Mesenchymal stem cell (in vitro differentiated cells and primary cell): ENCODE results near the gene TWIST2.

ENCODE experiments used
- DNase-seq: peaks from one replicate; pipeline ENCODE4 v3.0.0-alpha.2; 2013
- H2AFZ ChIP-seq: one replicate; pipeline ENCODE4 v1.6.1; 2013; ENCODE audit warnings: low read depth, mild to moderate bottlenecking, control low read depth, inconsistent platforms, low read length, moderate library complexity
- H2AK5ac ChIP-seq: 2 replicates; pipeline ENCODE4 v1.6.1; 2013; ENCODE audit warnings: low read length, moderate library complexity, mild to moderate bottlenecking, inconsistent platforms; ENCODE audit not compliant: severe bottlenecking
- H2BK120ac ChIP-seq: one replicate; pipeline ENCODE4 v1.6.1; 2013; ENCODE audit warnings: low read depth, mild to moderate bottlenecking, inconsistent platforms, low read length, moderate library complexity
- H2BK12ac ChIP-seq, 2 experiments: one replicate each; pipeline ENCODE4 v1.6.1; 2013; ENCODE audit warnings: inconsistent platforms in 2 of 2, low read length in 2 of 2, mild to moderate bottlenecking in 2 of 2, moderate library complexity in 2 of 2, control low read depth in 1 of 2
- H2BK15ac ChIP-seq: one replicate; pipeline ENCODE4 v1.6.1; 2013; ENCODE audit warnings: mild to moderate bottlenecking, low read depth, inconsistent platforms; ENCODE audit not compliant: poor library complexity, severe bottlenecking
- H2BK5ac ChIP-seq: 2 replicates; pipeline ENCODE4 v1.6.1; 2013; ENCODE audit warnings: low read depth, mild to moderate bottlenecking, low read length, control low read depth, inconsistent platforms; ENCODE audit not compliant: poor library complexity, severe bottlenecking
- H3K14ac ChIP-seq, 2 experiments: one replicate each; pipeline ENCODE4 v1.6.1; 2013; ENCODE audit warnings: inconsistent platforms in 2 of 2, low read length in 2 of 2, control low read depth in 1 of 2, mild to moderate bottlenecking in 1 of 2, moderate library complexity in 1 of 2
- H3K18ac ChIP-seq, 2 experiments: one replicate each; pipeline ENCODE4 v1.6.1; 2013; ENCODE audit warnings: inconsistent platforms in 2 of 2, low read length in 2 of 2, control low read depth in 1 of 2, low read depth in 1 of 2, mild to moderate bottlenecking in 1 of 2
- H3K23ac ChIP-seq, 2 experiments: one replicate each; pipeline ENCODE4 v1.6.1; 2013; ENCODE audit warnings: inconsistent platforms in 2 of 2, low read length in 2 of 2, mild to moderate bottlenecking in 2 of 2, moderate library complexity in 2 of 2, control low read depth in 1 of 2
- H3K27ac ChIP-seq: 2 replicates; pipeline ENCODE4 v1.5.1; 2013; ENCODE audit warnings: mild to moderate bottlenecking, moderate library complexity, low read length, control low read depth, inconsistent platforms; ENCODE audit not compliant: poor library complexity, severe bottlenecking
- H3K27me3 ChIP-seq, 2 experiments: 2 replicates each; pipeline versions ENCODE4 v1.6.1 to v1.7.0; 2013; ENCODE audit warnings: low read length in 2 of 2, mild to moderate bottlenecking in 2 of 2, moderate library complexity in 2 of 2, control low read depth in 1 of 2, inconsistent platforms in 1 of 2; ENCODE audit not compliant: control insufficient read depth in 1 of 2, insufficient read depth in 1 of 2
- H3K36me3 ChIP-seq, 2 experiments: 2 replicates each; pipeline versions ENCODE4 v1.6.1 to v1.7.0; 2013; ENCODE audit warnings: low read length in 2 of 2, control low read depth in 1 of 2, inconsistent platforms in 1 of 2, low read depth in 1 of 2, mild to moderate bottlenecking in 1 of 2; ENCODE audit not compliant: insufficient read depth in 2 of 2, control insufficient read depth in 1 of 2
- H3K4ac ChIP-seq, 2 experiments: one replicate each; pipeline ENCODE4 v1.6.1; 2013; ENCODE audit warnings: inconsistent platforms in 2 of 2, low read length in 2 of 2, mild to moderate bottlenecking in 2 of 2, moderate library complexity in 2 of 2, control low read depth in 1 of 2, low read depth in 1 of 2
- H3K4me1 ChIP-seq: 2 replicates; pipeline ENCODE4 v1.6.1; 2013; ENCODE audit warnings: low read depth, low read length, control low read depth; ENCODE audit not compliant: control insufficient read depth, insufficient read depth
- H3K4me2 ChIP-seq: 2 replicates; pipeline ENCODE4 v1.6.1; 2013; ENCODE audit warnings: low read length, mild to moderate bottlenecking, inconsistent platforms; ENCODE audit not compliant: poor library complexity, severe bottlenecking
- H3K4me3 ChIP-seq, 2 experiments: 2 replicates each; pipeline versions ENCODE4 v1.5.1 to v1.7.0; 2013; ENCODE audit warnings: low read length in 2 of 2, mild to moderate bottlenecking in 2 of 2, control low read depth in 1 of 2, low read depth in 1 of 2; ENCODE audit not compliant: insufficient read depth in 1 of 2
- H3K79me1 ChIP-seq: replicated peaks from 2 replicates; pipeline ENCODE4 v1.6.1; 2013; ENCODE audit warnings: mild to moderate bottlenecking, control low read depth, low read length, inconsistent platforms; ENCODE audit not compliant: poor library complexity, severe bottlenecking
- H3K9ac ChIP-seq: 2 replicates; pipeline ENCODE4 v1.7.0; 2013; ENCODE audit warnings: mild to moderate bottlenecking, low read length, moderate library complexity
- H3K9me3 ChIP-seq: 2 replicates; pipeline ENCODE4 v1.7.0; 2013; ENCODE audit warnings: mild to moderate bottlenecking, low read length; ENCODE audit not compliant: control insufficient read depth
- H4K8ac ChIP-seq: one replicate; pipeline ENCODE4 v1.6.1; 2013; ENCODE audit warnings: inconsistent platforms, mild to moderate bottlenecking, low read length, moderate library complexity
- H4K91ac ChIP-seq: one replicate; pipeline ENCODE4 v1.6.1; 2013; ENCODE audit warnings: mild to moderate bottlenecking, low read length, inconsistent platforms
- WGBS: methylation state at CpG from one replicate; pipeline ENCODE4 v1.1.7; 2013; ENCODE audit warnings: mixed read lengths; 5-methylcytosine and 5-hydroxymethylcytosine counted together

The TWIST2 gene

GRCh38 chr2:238891457-238892203 lies 43.7 kb downstream of the TWIST2 start:
- no peak overlapping the region for H3K14ac ChIP-seq
- no peak overlapping the region for H3K27ac ChIP-seq
- no peak overlapping the region for H4K8ac ChIP-seq
- no peak overlapping the region for H4K91ac ChIP-seq
- no peak overlapping the region for H2AFZ ChIP-seq
- no peak overlapping the region for H2BK5ac ChIP-seq
- no peak overlapping the region for H3K4ac ChIP-seq
- 96% methylated on average over 29 of the region's 29 CpGs for WGBS
- H3K9ac ChIP-seq: no peak overlapping the region
- no peak overlapping the region for H2BK120ac ChIP-seq
- H3K4me1 ChIP-seq: peaks cover 19% of the 10 kb centered on the region
- DNase-seq: no peak
- no peak overlapping the region for H3K18ac ChIP-seq
- H2AK5ac ChIP-seq: no peak overlapping the region
- H3K27me3 ChIP-seq: peaks cover 0 to 44% of the 10 kb centered on the region in 2 experiments
- H3K23ac ChIP-seq: no peak overlapping the region
- H2BK15ac ChIP-seq: no peak overlapping the region
- H2BK12ac ChIP-seq: no peak overlapping the region
- no peaks in the 10 kb centered on the region for H3K79me1 ChIP-seq
- no peaks in the 10 kb centered on the region for H3K9me3 ChIP-seq
- H3K4me3 ChIP-seq: no peak overlapping the region
- H3K4me2 ChIP-seq: no peak overlapping the region
- peaks cover 2 to 77% of the 10 kb centered on the region in 2 experiments for H3K36me3 ChIP-seq

- Histone ChIP-seq H2BK15ac (no peak overlapping the region), H3K4ac (no peak overlapping the region), H3K23ac (no peak overlapping the region), H3K4me1 (peaks cover 19% of the 10 kb centered on the region), H3K4me3 (no peak overlapping the region), H2AK5ac (no peak overlapping the region), H3K18ac (no peak overlapping the region), H3K4me2 (no peak overlapping the region), H3K14ac (no peak overlapping the region), H3K9ac (no peak overlapping the region), H2AFZ (no peak overlapping the region), H3K27me3 (peaks cover 0 to 39% of the 10 kb centered on the region in 2 experiments), H3K36me3 (peaks cover 2 to 71% of the 10 kb centered on the region in 2 experiments), H4K8ac (no peak overlapping the region), H2BK12ac (no peak overlapping the region), H2BK120ac (no peak overlapping the region), H2BK5ac (no peak overlapping the region), H3K27ac (no peak overlapping the region), H3K79me1 (no peaks in the 10 kb centered on the region), H3K9me3 (no peaks in the 10 kb centered on the region), H4K91ac (no peak overlapping the region)
- DNase-seq: no peak
- whole genome bisulfite sequencing: 97% methylated on average over 13 of the region's 14 CpGs
These were observed 44.3 kb downstream of the TWIST2 start for GRCh38 chr2:238892204-238892500.

GRCh38 chr2:238892796-238893195 lies 44.9 kb downstream of the TWIST2 start:
- Histone ChIP-seq H3K4me2 (no peak overlapping the region), H2BK120ac (no peak overlapping the region), H3K36me3 (peaks cover 2 to 65% of the 10 kb centered on the region in 2 experiments), H3K23ac (no peak overlapping the region), H3K9ac (no peak overlapping the region), H2BK5ac (no peak overlapping the region), H2BK15ac (no peak overlapping the region), H3K4me3 (no peak overlapping the region), H3K79me1 (no peaks in the 10 kb centered on the region), H3K14ac (no peak overlapping the region), H3K4me1 (peaks cover 23% of the 10 kb centered on the region), H4K8ac (no peak overlapping the region), H3K18ac (no peak overlapping the region), H2AFZ (no peak overlapping the region), H2AK5ac (no peak overlapping the region), H3K4ac (no peak overlapping the region), H3K9me3 (no peaks in the 10 kb centered on the region), H3K27me3 (peaks cover 0 to 36% of the 10 kb centered on the region in 2 experiments), H2BK12ac (no peak overlapping the region), H4K91ac (no peak overlapping the region), H3K27ac (no peak overlapping the region)
- no peak for DNase-seq
- no CpG with 5 or more reads among the region's 2 CpGs for WGBS

- Histone ChIP-seq H3K9ac (no peak overlapping the region), H3K14ac (no peak overlapping the region)
- 90% methylated on average over 30 of the region's 30 CpGs for WGBS
These were observed 45.6 kb downstream of the TWIST2 start for GRCh38 chr2:238893349-238894000.

More at GRCh38 chr2:238893349-238894000, 45.6 kb downstream of the TWIST2 start:
- no peak overlapping the region for H3K4me2 ChIP-seq
- no peak overlapping the region for H3K27ac ChIP-seq
- peaks cover 2 to 58% of the 10 kb centered on the region in 2 experiments for H3K36me3 ChIP-seq
- peaks cover 0 to 32% of the 10 kb centered on the region in 2 experiments for H3K27me3 ChIP-seq
- H2AK5ac ChIP-seq: no peak overlapping the region
- no peak overlapping the region for H2BK15ac ChIP-seq
- no peaks in the 10 kb centered on the region for H3K79me1 ChIP-seq
- DNase-seq: no peak
- peak overlapping the region in 1 of 2 experiments; percentile 0 for H3K4ac ChIP-seq
- H2BK120ac ChIP-seq: peak overlapping the region; percentile 46
- H2BK5ac ChIP-seq: no peak overlapping the region
- H4K8ac ChIP-seq: peak overlapping the region; percentile 56
- H2AFZ ChIP-seq: no peak overlapping the region
- H3K23ac ChIP-seq: no peak overlapping the region
- peaks cover 23% of the 10 kb centered on the region for H3K4me1 ChIP-seq
- peak overlapping the region in 1 of 2 experiments; percentile 1 for H2BK12ac ChIP-seq
- no peaks in the 10 kb centered on the region for H3K9me3 ChIP-seq
- no peak overlapping the region for H3K18ac ChIP-seq
- H3K4me3 ChIP-seq: no peak overlapping the region
- H4K91ac ChIP-seq: peak overlapping the region; percentile 47
